ENCODE data around the gene CYP4F3. TPM values are rescaled to one million over a fixed set of nuclear protein-coding genes. Genes with fewer than 3 reads are reported as not detected.

CYP4F3 gene
- total and polyA plus RNA-seq, 2 of the 13 experiments (the other 11 are each of a cell fraction or from before 2014, with no cell fraction given): 17.8 to 22.8 TPM

DNA sequence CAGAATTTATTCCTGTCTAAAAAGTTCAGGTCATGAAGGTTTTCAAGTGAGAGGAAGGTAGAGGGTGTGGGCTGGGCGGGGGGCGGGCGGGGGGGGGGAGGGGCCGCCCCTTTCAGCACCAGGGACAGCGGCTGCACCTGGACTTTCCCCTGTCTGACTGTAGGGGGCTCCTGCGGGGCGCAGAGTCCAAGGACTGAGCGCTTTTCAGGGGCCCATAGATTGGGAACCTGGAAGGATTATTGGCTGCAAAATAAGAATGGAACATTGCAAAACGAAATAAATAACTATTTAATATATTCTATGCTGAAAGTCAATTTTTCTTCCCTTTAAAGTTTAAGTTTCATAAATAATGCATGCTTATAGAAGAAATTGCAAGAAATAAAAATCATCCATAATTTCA is 8.9 kb upstream of the CYP4F3 start (continued):
- no peak for TF ChIP-seq ZNF431 (CRISPR knock-in tag; IDR thresholded peaks at IDR 0.05; ENCODE audit: borderline replicate concordance, low read depth)
- no peak for TF ChIP-seq ZNF121 (CRISPR knock-in tag; IDR thresholded peaks at IDR 0.05)
- TF ChIP-seq NFKBIZ (CRISPR knock-in tag; IDR thresholded peaks at IDR 0.05): 0 out of 2 replicates have a peak, but pooled peaks have one; percentile 48
- no peak for TF ChIP-seq NCOA5 (CRISPR knock-in tag; IDR thresholded peaks at IDR 0.05)
- TF ChIP-seq MAF1 (CRISPR knock-in tag; IDR thresholded peaks at IDR 0.05; ENCODE audit: borderline replicate concordance): peak; percentile 60; the same call in 1 of the 2 replicates
- no peak for TF ChIP-seq ZNF781 (CRISPR knock-in tag; IDR thresholded peaks at IDR 0.05; ENCODE audit: borderline replicate concordance, not compliant biosample characterization)
- no peak for TF ChIP-seq POLR2AphosphoS5 (IDR thresholded peaks at IDR 0.05; ENCODE audit: low read depth, low read length)
- no peak for TF ChIP-seq ZKSCAN1 (IDR thresholded peaks at IDR 0.05; ENCODE audit: low read length)
- TF ChIP-seq RFX1 (IDR thresholded peaks at IDR 0.05): no peak
- no peak for TF ChIP-seq FOSL1 (CRISPR knock-in tag; IDR thresholded peaks at IDR 0.05; ENCODE audit: borderline replicate concordance)
- TF ChIP-seq, protein P1, sequence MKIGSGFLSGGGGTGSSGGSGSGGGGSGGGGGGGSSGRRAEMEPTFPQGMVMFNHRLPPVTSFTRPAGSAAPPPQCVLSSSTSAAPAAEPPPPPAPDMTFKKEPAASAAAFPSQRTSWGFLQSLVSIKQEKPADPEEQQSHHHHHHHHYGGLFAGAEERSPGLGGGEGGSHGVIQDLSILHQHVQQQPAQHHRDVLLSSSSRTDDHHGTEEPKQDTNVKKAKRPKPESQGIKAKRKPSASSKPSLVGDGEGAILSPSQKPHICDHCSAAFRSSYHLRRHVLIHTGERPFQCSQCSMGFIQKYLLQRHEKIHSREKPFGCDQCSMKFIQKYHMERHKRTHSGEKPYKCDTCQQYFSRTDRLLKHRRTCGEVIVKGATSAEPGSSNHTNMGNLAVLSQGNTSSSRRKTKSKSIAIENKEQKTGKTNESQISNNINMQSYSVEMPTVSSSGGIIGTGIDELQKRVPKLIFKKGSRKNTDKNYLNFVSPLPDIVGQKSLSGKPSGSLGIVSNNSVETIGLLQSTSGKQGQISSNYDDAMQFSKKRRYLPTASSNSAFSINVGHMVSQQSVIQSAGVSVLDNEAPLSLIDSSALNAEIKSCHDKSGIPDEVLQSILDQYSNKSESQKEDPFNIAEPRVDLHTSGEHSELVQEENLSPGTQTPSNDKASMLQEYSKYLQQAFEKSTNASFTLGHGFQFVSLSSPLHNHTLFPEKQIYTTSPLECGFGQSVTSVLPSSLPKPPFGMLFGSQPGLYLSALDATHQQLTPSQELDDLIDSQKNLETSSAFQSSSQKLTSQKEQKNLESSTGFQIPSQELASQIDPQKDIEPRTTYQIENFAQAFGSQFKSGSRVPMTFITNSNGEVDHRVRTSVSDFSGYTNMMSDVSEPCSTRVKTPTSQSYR (CRISPR knock-in tag; IDR thresholded peaks at IDR 0.05; ENCODE audit: borderline replicate concordance): no peak
- TF ChIP-seq ZNF468 (CRISPR knock-in tag; IDR thresholded peaks at IDR 0.05): no peak
- no peak for TF ChIP-seq TRIM24 (CRISPR knock-in tag; IDR thresholded peaks at IDR 0.05)
- 0 out of 2 replicates have a peak, but pooled peaks have one; percentile 54 for TF ChIP-seq SALL2 (CRISPR knock-in tag; IDR thresholded peaks at IDR 0.05)
- TF ChIP-seq ZMAT3 (CRISPR knock-in tag; conservative IDR thresholded peaks at IDR 0.05): no peak
- TF ChIP-seq ZNF317 (CRISPR knock-in tag; IDR thresholded peaks at IDR 0.05): 0 out of 2 replicates have a peak, but pooled peaks have one; percentile 42
- TF ChIP-seq NFKB2 (CRISPR knock-in tag; IDR thresholded peaks at IDR 0.05; ENCODE audit: borderline replicate concordance): peak; percentile 81; the same call in 1 of the 2 replicates
- TF ChIP-seq ZNF746 (CRISPR knock-in tag; IDR thresholded peaks at IDR 0.05): no peak
- TF ChIP-seq, protein P2, sequence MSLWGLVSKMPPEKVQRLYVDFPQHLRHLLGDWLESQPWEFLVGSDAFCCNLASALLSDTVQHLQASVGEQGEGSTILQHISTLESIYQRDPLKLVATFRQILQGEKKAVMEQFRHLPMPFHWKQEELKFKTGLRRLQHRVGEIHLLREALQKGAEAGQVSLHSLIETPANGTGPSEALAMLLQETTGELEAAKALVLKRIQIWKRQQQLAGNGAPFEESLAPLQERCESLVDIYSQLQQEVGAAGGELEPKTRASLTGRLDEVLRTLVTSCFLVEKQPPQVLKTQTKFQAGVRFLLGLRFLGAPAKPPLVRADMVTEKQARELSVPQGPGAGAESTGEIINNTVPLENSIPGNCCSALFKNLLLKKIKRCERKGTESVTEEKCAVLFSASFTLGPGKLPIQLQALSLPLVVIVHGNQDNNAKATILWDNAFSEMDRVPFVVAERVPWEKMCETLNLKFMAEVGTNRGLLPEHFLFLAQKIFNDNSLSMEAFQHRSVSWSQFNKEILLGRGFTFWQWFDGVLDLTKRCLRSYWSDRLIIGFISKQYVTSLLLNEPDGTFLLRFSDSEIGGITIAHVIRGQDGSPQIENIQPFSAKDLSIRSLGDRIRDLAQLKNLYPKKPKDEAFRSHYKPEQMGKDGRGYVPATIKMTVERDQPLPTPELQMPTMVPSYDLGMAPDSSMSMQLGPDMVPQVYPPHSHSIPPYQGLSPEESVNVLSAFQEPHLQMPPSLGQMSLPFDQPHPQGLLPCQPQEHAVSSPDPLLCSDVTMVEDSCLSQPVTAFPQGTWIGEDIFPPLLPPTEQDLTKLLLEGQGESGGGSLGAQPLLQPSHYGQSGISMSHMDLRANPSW (CRISPR knock-in tag; IDR thresholded peaks at IDR 0.05; ENCODE audit: borderline replicate concordance): no peak
- TF ChIP-seq SUZ12 (IDR thresholded peaks at IDR 0.05; ENCODE audit: low read depth, low read length): no peak
- peak; percentile 76 for TF ChIP-seq RAD21 (CRISPR knock-in tag; IDR thresholded peaks at IDR 0.05)
- no peak for TF ChIP-seq MEF2D (CRISPR knock-in tag; IDR thresholded peaks at IDR 0.05)
- TF ChIP-seq KDM1A (CRISPR knock-in tag; IDR thresholded peaks at IDR 0.05): no peak
- TF ChIP-seq ZNF644 (CRISPR knock-in tag; IDR thresholded peaks at IDR 0.05; ENCODE audit: low read depth): no peak
- TF ChIP-seq, protein P3, sequence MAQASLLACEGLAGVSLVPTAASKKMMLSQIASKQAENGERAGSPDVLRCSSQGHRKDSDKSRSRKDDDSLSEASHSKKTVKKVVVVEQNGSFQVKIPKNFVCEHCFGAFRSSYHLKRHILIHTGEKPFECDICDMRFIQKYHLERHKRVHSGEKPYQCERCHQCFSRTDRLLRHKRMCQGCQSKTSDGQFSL (CRISPR knock-in tag; IDR thresholded peaks at IDR 0.05): peak; percentile 93
- no peak for TF ChIP-seq NBN (conservative IDR thresholded peaks at IDR 0.05)
- no peak for TF ChIP-seq ESRRA (CRISPR knock-in tag; IDR thresholded peaks at IDR 0.05; ENCODE audit: low read depth)
- no peak for TF ChIP-seq PLRG1 (conservative IDR thresholded peaks at IDR 0.05)

Measured in HepG2 (cell line).